ENCODE results near the gene ECHDC3. TPM values are rescaled to one million over a fixed set of nuclear protein-coding genes. Genes with fewer than 3 reads are reported as not detected.

ECHDC3 gene
- total RNA-seq, 1 donor from 2014 or later, result 94.6 TPM

DNA sequence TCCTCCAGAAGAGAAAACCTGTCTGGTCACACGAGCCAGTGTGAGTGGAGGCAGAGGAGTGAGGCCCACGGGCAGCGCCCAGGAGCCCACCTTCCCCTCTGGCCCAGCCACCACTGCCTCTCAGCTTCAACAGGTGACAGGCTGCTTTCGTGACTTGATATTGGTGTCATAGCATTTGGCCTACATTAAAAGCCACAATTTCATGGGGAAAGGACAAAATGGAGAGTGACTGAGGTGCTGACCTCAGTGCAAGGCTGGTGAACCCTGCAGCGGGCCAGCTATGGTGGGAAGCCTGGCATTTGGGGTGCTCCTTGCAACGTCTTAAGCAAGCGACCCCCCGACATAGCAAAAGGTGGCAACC, 21.3 kb downstream of the ECHDC3 start:
- no peak for ATAC-seq
- intact Hi-C loops (cut with micrococcal nuclease), result no loop called here
- DNase-seq, result no peak

DNA sequence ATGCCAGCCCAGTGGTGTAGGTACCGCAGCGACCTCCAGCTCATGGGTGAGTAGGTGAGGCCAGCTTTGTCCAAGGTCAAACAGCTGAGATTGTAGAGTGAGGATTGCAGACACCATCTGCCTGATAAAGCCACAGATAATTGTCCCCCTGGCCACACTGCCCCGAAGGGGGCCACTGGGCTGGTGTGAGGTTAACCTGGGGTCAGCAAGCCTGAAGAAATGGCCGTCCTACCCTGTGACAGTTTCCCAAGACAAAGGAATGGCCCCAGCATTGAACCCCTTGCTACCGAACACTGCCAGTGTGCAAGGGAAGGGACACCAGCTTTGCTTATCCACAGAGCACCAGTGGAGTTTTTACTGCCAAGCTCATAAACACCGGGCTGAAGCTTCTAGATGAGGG, 23.0 kb downstream of the ECHDC3 start:
- intact Hi-C loops (cut with micrococcal nuclease), result no loop called here
- peak; percentile 12 for ATAC-seq
- DNase-seq, result no peak

- ATAC-seq (no peak), DNase-seq (no peak)
- intact Hi-C loops (cut with micrococcal nuclease), result no loop called here
These were observed 30.6 kb downstream of the ECHDC3 start for GRCh38 chr10:11772575-11773288.

GRCh38 chr10:11773761-11774441, 31.7 kb downstream of the ECHDC3 start:
- DNase-seq, result no peak
- intact Hi-C loops (cut with micrococcal nuclease), result no loop called here
- no peak for ATAC-seq

GRCh38 chr10:11775412-11775811, 33.2 kb downstream of the ECHDC3 start:
- intact Hi-C loops (cut with micrococcal nuclease), result no loop called here
- ATAC-seq, result no peak

GRCh38 chr10:11776080-11776479, 33.9 kb downstream of the ECHDC3 start:
- no peak for DNase-seq
- intact Hi-C loops (cut with micrococcal nuclease), result no loop called here
- no peak for ATAC-seq

More at GRCh38 chr10:11775412-11775811, 33.2 kb downstream of the ECHDC3 start:
- DNase-seq, result no peak

GRCh38 chr10:11781114-11781513, 38.9 kb downstream of the ECHDC3 start:
- intact Hi-C loops (cut with micrococcal nuclease), result loop anchor here (10.0 kb wide), 1 partner anchor 204 kb away; no protein-coding TSS in a partner anchor
- DNase-seq (no peak), ATAC-seq (no peak)

DNA sequence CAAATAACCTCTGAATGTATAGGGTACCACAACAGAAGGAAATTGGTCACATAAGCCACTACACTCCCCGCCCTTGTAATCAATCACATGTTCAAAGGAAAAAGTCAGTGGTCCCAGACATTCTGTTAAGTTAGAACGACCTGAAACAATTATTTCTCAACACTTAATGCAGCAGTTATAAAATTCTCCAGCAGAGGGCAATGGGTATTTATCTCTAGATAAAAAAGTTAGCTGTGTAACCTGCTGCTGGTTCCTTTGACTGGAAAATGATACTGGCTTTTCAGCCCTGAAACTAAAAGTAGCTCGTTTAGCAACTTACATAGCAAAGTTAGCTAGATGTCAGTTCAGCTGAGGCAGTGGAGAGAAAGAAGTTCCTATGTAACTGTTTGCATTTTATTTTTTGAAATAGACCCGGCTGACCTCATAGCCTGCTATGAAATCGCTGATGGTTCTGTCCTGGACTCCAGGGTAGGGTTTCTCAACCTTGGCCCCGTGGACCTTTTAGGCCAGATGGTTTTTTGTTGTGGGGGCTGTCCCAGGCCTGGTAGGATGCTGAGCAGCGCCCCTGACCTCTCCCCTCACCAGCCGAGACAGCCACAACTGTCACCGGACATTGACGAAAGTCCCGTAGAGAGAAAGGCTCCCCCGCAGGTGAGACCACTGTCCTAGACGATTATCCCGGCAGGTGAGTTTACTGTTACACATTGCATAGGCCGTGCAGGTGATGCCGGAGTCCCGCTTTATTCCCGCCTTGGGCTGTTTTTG, 40.8 kb downstream of the ECHDC3 start:
- intact Hi-C loops (cut with micrococcal nuclease), result loop anchor here (10.0 kb wide), 1 partner anchor 202 kb away; no protein-coding TSS in a partner anchor

GRCh38 chr10:11783558-11783865, 41.3 kb downstream of the ECHDC3 start:
- ATAC-seq (no peak), DNase-seq (no peak)
- intact Hi-C loops (cut with micrococcal nuclease), result loop anchor here (10.0 kb wide), 1 partner anchor 201 kb away; no protein-coding TSS in a partner anchor

More for the DNA sequence above, 40.8 kb downstream of the ECHDC3 start:
- ATAC-seq (no peak), DNase-seq (no peak)

DNA sequence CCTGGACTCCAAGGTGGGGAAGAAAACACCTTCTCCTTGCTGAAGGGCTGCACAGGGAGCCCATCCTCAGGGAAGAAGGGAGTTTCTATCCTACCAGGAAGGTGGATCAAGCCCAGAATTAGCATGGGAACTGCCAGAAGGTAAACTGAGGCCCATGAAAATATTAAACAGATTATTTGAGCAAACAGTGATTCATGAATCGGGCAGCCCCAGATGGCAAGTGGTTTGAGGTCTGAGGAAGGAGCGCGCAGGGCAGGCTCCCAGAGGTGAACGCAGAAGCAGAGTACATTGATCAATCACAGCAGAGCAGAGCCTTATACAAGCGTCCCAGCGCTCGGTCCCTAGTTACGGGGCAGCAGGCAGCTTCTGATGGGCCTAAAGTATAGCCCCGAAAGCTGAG, 45.2 kb downstream of the ECHDC3 start:
- intact Hi-C loops (cut with micrococcal nuclease), result loop anchor here (10.0 kb wide), 1 partner anchor 197 kb away; no protein-coding TSS in a partner anchor
- ATAC-seq (no peak), DNase-seq (no peak)

DNA sequence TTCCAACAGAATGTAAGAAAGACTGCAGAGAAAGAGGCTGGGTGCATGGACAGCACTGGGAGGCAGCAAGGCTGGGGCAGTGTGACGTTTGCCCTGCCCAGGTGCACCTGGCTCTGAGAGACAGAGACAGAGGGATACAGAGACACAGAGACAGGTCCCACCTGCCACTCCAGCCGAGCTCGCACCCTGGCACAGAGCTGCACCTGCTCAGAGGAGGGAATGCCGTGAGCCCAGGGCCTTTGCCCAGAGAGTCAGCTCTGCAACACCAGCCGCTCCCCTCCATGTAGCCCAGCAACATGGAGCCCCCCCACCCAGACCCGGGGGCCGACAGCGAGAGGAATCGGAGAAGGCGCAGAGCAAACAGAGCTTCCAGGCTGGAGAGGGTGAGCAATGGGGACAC, 45.7 kb downstream of the ECHDC3 start:
- ATAC-seq (no peak), DNase-seq (no peak)
- intact Hi-C loops (cut with micrococcal nuclease), result loop anchor here (10.0 kb wide), 1 partner anchor 197 kb away; no protein-coding TSS in a partner anchor

DNA sequence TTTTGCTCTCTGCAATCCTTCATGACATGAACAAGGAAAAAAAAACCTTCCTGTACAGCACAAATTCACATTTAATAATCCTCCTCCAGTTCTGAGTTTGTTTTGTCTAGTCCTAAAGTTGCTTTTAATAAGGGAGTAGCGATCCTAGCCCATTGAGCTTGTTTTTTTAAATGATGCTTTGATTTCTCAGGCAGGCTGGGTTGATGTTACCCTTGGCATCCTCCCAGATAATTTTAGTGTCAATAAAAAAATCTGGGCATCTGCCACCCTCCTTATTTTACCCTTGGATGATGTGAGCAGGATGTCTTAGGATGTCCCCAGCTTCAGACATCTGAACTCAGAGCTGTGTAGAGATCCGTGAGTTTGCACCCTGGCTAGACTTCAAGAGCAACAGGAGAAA, 47.1 kb downstream of the ECHDC3 start:
- intact Hi-C loops (cut with micrococcal nuclease), result loop anchor here (10.0 kb wide), 1 partner anchor 195 kb away; no protein-coding TSS in a partner anchor
- ATAC-seq (no peak), DNase-seq (no peak)

DNA sequence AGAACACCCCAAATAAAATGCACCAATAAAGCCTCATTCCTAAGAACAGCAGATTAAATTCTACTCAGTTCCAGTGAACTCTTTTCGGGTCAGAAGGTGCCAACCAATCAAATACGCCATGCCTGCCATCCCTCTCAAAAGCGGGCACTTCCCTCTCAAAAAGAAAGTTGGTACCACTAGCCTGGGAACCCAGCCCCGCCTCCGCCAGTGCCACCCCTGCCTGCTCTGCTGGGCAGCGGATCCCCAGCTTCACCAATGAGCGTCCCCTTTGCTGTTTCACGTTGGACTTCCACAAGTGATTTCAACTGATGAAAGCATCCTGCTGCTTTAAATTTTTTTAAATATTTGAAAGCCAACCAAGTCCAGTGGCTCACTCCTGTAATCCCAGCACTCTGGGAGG, 47.8 kb downstream of the ECHDC3 start:
- ATAC-seq, result no peak
- intact Hi-C loops (cut with micrococcal nuclease), result loop anchor here (10.0 kb wide), 1 partner anchor 195 kb away; no protein-coding TSS in a partner anchor
- no peak for DNase-seq

- ATAC-seq, result no peak
- intact Hi-C loops (cut with micrococcal nuclease), result no loop called here
These were observed 51.7 kb downstream of the ECHDC3 start for GRCh38 chr10:11793762-11794479.

DNA sequence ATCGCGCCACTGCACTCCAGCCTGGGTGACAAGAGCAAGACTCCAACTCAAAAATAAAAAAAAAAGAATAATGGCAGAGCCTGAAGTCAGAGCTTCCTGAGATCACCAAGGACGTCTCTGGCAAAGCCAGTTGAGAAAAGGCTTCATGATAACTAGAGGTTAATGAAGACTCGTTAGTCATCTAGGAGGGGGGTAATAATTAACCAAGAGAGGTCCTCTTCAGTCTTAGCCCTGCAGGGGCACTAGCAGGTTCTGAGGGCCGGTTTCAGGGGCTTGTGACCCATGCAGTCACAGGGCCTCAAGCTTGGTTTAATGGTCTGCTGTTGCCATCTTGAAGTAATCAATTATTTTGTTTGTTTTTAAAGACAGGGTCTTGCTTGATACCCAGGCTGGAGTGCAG, 52.4 kb downstream of the ECHDC3 start:
- no peak for DNase-seq
- intact Hi-C loops (cut with micrococcal nuclease), result no loop called here

More at GRCh38 chr10:11793762-11794479, 51.7 kb downstream of the ECHDC3 start:
- no peak for DNase-seq

DNA sequence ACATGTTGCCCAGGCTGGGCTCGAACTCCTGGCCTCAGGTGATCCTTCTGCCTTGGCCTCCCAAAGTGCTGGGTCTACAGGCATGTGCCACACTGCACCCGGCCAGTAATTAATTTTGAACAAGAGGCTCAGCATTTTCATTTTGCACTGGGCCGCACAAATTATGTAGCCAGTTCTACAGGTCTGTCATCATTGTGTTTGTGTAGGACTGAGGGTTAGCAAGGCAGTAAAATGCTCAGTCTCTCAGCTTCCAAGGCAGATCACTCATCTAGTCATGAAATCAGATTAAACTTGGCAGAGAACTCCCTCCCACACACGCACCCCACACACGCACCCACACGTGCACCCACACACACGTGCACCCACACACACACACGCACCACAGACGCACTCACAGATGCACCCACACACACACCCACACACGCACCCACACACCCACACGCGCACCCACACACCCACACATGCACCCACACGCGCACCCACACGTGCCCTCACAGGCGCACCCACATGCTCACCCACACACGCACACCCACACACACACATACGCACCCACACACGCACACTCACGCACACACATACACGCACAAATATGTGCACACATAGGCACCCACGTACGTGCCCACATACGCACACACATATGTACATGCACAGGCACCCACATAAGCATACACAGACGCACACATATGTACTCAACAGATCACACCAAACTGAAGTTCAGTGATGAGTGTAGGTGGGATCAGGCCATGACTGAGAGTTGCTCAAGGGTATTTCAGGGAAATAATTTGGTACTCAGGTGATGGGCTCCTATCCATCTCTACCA, 53.1 kb downstream of the ECHDC3 start:
- ATAC-seq (no peak), DNase-seq (no peak)
- intact Hi-C loops (cut with micrococcal nuclease), result no loop called here

More for the DNA sequence above, 52.4 kb downstream of the ECHDC3 start:
- ATAC-seq, result no peak

DNA sequence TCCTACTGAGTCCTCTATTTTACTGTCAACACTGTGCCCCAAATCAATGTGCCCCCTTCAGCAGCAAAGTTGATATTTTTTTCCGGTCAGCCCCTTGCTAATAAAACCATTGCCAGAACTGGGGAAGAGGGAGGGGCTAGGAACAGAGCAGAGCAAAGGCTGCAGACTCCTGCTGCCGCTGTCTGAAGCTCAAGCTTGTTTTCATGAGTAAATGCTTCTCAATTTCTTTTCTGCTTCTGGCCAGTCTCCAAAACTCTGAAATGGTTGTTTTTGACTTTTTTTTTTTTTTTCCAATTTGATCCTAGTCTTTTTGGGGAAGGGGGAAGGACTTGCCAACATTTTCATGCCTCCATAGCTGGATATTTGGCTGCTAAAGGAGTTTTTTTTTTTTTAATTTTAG, 54.3 kb downstream of the ECHDC3 start:
- ATAC-seq, result no peak
- no peak for DNase-seq
- intact Hi-C loops (cut with micrococcal nuclease), result no loop called here

GRCh38 chr10:11797281-11797680, 55.1 kb downstream of the ECHDC3 start:
- intact Hi-C loops (cut with micrococcal nuclease), result no loop called here
- ATAC-seq (no peak), DNase-seq (no peak)

Data from left ventricle myocardium superior (tissue), 1 donor.